WERI-Rb-1 (cell line): ENCODE data around the gene PDE4B.

Experiments
- DNase-seq: peaks from one replicate; pipeline ENCODE4 v3.0.0-alpha.2; 2020
- H3K27ac ChIP-seq: fragments of 250-450 bp; sonication (Bioruptor Pico); 2 replicates; pipeline ENCODE4 v1.5.1; 2020; ENCODE audit warnings: mild to moderate bottlenecking, moderate library complexity
- H3K27me3 ChIP-seq: fragments of 250-450 bp; sonication (Bioruptor Pico); 2 replicates; pipeline ENCODE4 v1.5.1; 2021; ENCODE audit warnings: mild to moderate bottlenecking, low read depth, moderate library complexity; ENCODE audit not compliant: insufficient read depth, severe bottlenecking
- H3K36me3 ChIP-seq: fragments of 250-450 bp; sonication (Bioruptor Pico); 2 replicates; pipeline ENCODE4 v1.5.1; 2020; ENCODE audit warnings: mild to moderate bottlenecking, moderate library complexity
- H3K4me3 ChIP-seq: 2 replicates; pipeline ENCODE4 v1.5.1; 2011; ENCODE audit warnings: low read depth, mild to moderate bottlenecking, control low read depth, low read length
- H3K9me3 ChIP-seq: fragments of 250-450 bp; sonication (Bioruptor Pico); 2 replicates; pipeline ENCODE4 v1.5.1; 2021; ENCODE audit warnings: mild to moderate bottlenecking, moderate library complexity; ENCODE audit not compliant: severe bottlenecking
- TF ChIP-seq, protein P1 (sequence below): IDR thresholded peaks from 2 replicates; pipeline ENCODE4 v1.5.1; 2011; ENCODE audit warnings: low read depth, mild to moderate bottlenecking, control low read depth, inconsistent platforms, low read length

The PDE4B gene

DNA sequence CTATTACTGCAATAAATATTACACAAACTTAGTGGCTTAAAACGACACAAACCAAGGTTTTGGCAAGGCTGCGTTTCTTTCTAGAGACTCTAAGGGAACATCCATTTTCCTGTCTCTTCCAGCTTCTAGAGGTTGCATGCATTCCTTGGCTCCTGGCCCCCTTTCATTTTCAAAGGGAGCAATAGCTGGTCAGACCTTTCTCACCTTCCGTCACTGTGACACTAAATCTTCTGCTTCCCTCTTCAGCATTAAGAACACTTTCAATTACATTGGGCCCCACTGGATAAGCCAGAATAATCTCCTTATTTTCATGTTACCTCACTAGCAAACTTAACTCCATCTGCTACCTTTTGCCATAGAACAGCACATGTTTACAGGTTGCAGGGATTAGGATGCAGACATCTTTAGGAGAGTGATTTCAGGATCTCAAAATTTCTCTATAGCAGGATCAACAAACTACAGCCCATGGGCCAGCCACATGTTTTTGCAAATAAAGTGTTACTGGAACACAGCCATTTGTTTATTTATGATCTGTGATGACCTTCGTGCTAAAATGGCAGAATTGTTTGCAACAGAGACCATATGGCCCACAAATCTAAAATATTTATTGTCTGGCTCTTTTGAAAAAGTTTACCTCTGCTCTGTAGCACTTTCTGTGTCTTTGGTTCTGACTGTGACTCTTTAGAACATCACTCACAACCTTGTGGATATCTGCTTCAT, 519.7 kb downstream of the PDE4B start:
- Histone ChIP-seq H3K36me3 (no peaks in the 10 kb centered on the region), H3K4me3 (no peak overlapping the region), H3K9me3 (peaks cover 11% of the 10 kb centered on the region), H3K27ac (peak overlapping the region; percentile 35), H3K27me3 (no peaks in the 10 kb centered on the region)
- peak; percentile 67 for DNase-seq
- TF ChIP-seq, protein P1, sequence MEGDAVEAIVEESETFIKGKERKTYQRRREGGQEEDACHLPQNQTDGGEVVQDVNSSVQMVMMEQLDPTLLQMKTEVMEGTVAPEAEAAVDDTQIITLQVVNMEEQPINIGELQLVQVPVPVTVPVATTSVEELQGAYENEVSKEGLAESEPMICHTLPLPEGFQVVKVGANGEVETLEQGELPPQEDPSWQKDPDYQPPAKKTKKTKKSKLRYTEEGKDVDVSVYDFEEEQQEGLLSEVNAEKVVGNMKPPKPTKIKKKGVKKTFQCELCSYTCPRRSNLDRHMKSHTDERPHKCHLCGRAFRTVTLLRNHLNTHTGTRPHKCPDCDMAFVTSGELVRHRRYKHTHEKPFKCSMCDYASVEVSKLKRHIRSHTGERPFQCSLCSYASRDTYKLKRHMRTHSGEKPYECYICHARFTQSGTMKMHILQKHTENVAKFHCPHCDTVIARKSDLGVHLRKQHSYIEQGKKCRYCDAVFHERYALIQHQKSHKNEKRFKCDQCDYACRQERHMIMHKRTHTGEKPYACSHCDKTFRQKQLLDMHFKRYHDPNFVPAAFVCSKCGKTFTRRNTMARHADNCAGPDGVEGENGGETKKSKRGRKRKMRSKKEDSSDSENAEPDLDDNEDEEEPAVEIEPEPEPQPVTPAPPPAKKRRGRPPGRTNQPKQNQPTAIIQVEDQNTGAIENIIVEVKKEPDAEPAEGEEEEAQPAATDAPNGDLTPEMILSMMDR, result no peak

DNA sequence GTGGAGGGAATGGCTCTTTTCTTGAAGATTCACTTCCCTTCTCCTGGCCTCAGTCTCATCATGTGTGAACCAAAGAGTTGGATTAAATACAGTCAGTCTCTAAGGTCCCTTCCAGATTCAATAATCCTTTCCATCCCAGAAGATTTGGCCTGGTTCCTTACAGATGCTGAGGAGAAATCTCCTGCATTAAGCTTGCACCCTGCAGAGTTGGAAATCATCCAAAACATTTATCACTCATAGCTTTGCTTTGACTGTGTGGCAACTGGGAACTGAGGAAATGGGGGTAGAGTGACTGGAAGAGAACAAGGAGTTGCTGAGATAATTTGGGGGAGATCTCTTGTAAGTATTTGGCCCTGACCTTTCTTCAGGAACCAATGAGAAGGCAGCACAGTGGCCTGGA, 520.7 kb downstream of the PDE4B start:
- H3K9me3 ChIP-seq, result peaks cover 11% of the 10 kb centered on the region
- no peak overlapping the region for H3K4me3 ChIP-seq
- H3K36me3 ChIP-seq, result no peaks in the 10 kb centered on the region
- H3K27ac ChIP-seq, result peak overlapping the region; percentile 35; the same call in 1 of the 2 replicates
- H3K27me3 ChIP-seq, result no peaks in the 10 kb centered on the region
- DNase-seq, result peak; percentile 20
- TF ChIP-seq, protein P1, result no peak

DNA sequence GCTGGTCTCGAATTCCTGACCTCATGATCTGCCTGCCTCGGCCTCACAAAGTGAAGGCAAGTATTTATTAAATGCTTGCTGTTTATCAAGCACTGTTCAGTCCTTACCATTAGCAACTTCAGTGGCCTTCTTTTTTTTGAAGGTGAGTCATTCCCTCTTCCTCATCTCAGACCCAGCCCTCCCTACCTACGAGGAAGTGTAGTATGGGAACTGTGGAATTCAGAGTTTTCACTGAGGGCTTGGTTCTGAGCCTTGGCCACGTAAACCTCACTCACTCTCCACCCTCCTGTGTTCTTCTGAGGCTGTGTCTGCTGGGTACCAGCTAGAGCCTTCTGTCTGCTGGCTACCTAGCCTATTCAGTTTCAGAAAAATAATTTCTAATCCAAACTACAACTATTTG, 523.0 kb downstream of the PDE4B start:
- Histone ChIP-seq H3K27me3 (no peaks in the 10 kb centered on the region), H3K36me3 (no peaks in the 10 kb centered on the region), H3K9me3 (peaks cover 11% of the 10 kb centered on the region), H3K27ac (no peak overlapping the region), H3K4me3 (no peak overlapping the region)
- no peak for DNase-seq
- TF ChIP-seq, protein P1, result no peak

DNA sequence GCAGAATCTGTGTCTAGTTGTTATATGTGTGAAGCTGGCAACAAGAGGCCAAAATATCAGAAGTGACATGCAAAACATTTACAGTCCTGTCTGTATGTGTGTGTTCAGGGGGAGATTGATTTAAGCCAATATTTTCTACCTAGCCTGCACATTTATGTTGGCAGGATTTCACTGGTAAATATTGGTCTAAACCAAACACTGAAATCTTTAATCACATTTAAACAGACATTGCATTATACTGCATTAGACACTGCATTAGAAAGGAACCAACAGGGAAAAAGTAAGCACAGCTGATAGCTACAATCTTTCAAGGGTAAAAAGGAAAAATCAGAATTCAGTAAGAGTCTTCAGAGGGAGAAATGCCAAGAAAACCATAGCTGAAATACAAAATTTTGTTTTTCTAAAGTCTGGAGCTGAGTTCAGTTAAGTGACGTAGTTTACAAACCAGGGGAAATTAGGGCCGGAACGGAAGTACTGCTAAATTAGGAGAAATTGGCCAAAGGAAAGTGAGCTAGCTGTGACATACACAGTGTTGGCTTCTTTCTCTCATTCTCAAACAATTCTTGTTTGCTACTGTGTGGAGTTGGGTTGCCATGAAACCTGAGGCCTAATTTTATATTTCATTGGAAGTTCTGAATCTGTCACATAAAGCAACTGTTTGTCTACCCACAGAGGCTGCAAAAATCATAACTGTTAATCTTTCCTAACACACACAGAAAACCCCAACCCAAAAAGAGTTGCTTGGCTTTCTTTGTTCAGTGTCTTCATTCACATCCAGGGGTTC, 524.0 kb downstream of the PDE4B start:
- Histone ChIP-seq H3K4me3 (no peak overlapping the region), H3K27ac (no peak overlapping the region), H3K27me3 (no peaks in the 10 kb centered on the region), H3K9me3 (peaks cover 6% of the 10 kb centered on the region), H3K36me3 (no peaks in the 10 kb centered on the region)
- TF ChIP-seq, protein P1, result no peak
- no peak for DNase-seq

DNA sequence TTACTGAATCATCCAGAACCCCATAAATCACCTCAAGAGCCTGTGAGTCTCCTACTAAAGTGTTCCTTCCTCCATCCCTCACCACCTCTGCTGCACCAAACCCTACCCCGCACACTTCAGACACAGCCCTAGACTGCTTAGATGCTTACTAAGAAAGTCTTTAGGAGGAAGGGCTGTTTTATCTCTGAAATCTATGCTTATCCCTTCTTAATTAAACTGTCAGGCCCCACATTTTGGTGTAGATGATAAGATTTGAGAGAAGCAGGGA, 524.5 kb downstream of the PDE4B start:
- H3K27ac ChIP-seq, result no peak overlapping the region
- H3K9me3 ChIP-seq, result peaks cover under 1% of the 10 kb centered on the region
- DNase-seq, result no peak
- H3K27me3 ChIP-seq, result no peaks in the 10 kb centered on the region
- H3K4me3 ChIP-seq, result no peak overlapping the region
- TF ChIP-seq, protein P1, result no peak
- H3K36me3 ChIP-seq, result no peaks in the 10 kb centered on the region
